NCI-H2196 (cell line): ENCODE results near the gene FAM120A.
A peak's percentile ranks its signal among the peaks of the same experiment; 100 is the strongest.

Experiments
- DNase-seq: peaks from one replicate; lab custom pipeline; 2025; ENCODE audit not compliant: unreplicated experiment; lab: John Stamatoyannopoulos, UW

The FAM120A gene

GRCh38 chr9:93576258-93577077, 125.0 kb downstream of the FAM120A start, which contains the start of gene PHF2:
TSS of gene PHF2 (plus strand) at chr9:93576584. CDS start at chr9:93576774, 190 bp downstream.
- peak; percentile 43 for DNase-seq

GRCh38 chr9:93577078-93577974, 125.8 kb downstream of the FAM120A start:
- DNase-seq: no peak

- no peak for DNase-seq
Observed at GRCh38 chr9:93577975-93578682, 126.6 kb downstream of the FAM120A start.

- no peak for DNase-seq
Observed at GRCh38 chr9:93578844-93579243, 127.4 kb downstream of the FAM120A start.

- no peak for DNase-seq
Observed at GRCh38 chr9:93579711-93580516, 128.4 kb downstream of the FAM120A start.

- DNase-seq: no peak
Observed at GRCh38 chr9:93580654-93581380, 129.3 kb downstream of the FAM120A start.

- DNase-seq: peak; percentile 87
Observed at GRCh38 chr9:93582115-93582514, 130.6 kb downstream of the FAM120A start.

- no peak for DNase-seq
Observed at GRCh38 chr9:93582550-93582949, 131.1 kb downstream of the FAM120A start.

GRCh38 chr9:93585259-93585658, 133.8 kb downstream of the FAM120A start:
- no peak for DNase-seq

- no peak for DNase-seq
Observed at GRCh38 chr9:93585695-93586094, 134.2 kb downstream of the FAM120A start.

- no peak for DNase-seq
Observed at GRCh38 chr9:93586290-93587057, 135.0 kb downstream of the FAM120A start.

GRCh38 chr9:93587284-93587650, 135.8 kb downstream of the FAM120A start:
- no peak for DNase-seq

GRCh38 chr9:93587651-93588347, 136.3 kb downstream of the FAM120A start:
- no peak for DNase-seq

- DNase-seq: no peak
Observed at GRCh38 chr9:93588641-93589609, 137.4 kb downstream of the FAM120A start.

- no peak for DNase-seq
Observed at GRCh38 chr9:93589688-93590087, 138.2 kb downstream of the FAM120A start.

GRCh38 chr9:93590609-93591234, 139.2 kb downstream of the FAM120A start:
- no peak for DNase-seq
